CD14-positive monocyte (primary cell): Measurements from ENCODE around the gene ZNF792. TPM values are rescaled to one million over a fixed set of nuclear protein-coding genes. Genes with fewer than 3 reads are reported as not detected.
"Not testable (repeated sequence)": the region's sequence is repeated elsewhere in the genome, so short reads cannot be mapped to it uniquely, and the experiment has no call there.

ENCODE experiments used
- DNase-seq, 3 donors: peaks; one replicate each; pipeline ENCODE4 v3.0.0-alpha.2; 2011 to 2022
- H2AFZ ChIP-seq: 2 replicates; pipeline ENCODE4 v1.6.0; 2012; ENCODE audit warnings: mild to moderate bottlenecking, low read depth, low read length, inconsistent platforms; ENCODE audit not compliant: insufficient read depth, poor library complexity, severe bottlenecking
- H3K27ac ChIP-seq, 2 donors: 1 replicate in 1 of 2; 2 replicates in 1 of 2; pipeline ENCODE4 v1.5.1; 2012 to 2013; ENCODE audit warnings: low read length in 2 of 2, control low read depth in 1 of 2, inconsistent platforms in 1 of 2, low read depth in 1 of 2, mild to moderate bottlenecking in 1 of 2
- H3K27me3 ChIP-seq, 2 donors: one replicate each; pipeline versions ENCODE4 v1.6.0 to v1.6.1; 2011 to 2013; ENCODE audit warnings: low read length in 2 of 2; ENCODE audit not compliant: control insufficient read depth in 2 of 2, insufficient read depth in 2 of 2
- H3K36me3 ChIP-seq, 2 donors: replicated peaks in 1 of 2; 1 replicate in 1 of 2; 2 replicates in 1 of 2; pipeline versions ENCODE4 v1.5.1 to v1.6.1; 2012 to 2013; ENCODE audit warnings: low read length in 2 of 2, control low read depth in 1 of 2, inconsistent platforms in 1 of 2, mild to moderate bottlenecking in 1 of 2; ENCODE audit not compliant: insufficient read depth in 2 of 2, control insufficient read depth in 1 of 2
- H3K4me1 ChIP-seq, 2 donors: 1 replicate in 1 of 2; 2 replicates in 1 of 2; pipeline versions ENCODE4 v1.5.1 to v1.6.1; 2012 to 2013; ENCODE audit warnings: low read length in 2 of 2, control low read depth in 1 of 2, inconsistent platforms in 1 of 2, mild to moderate bottlenecking in 1 of 2, moderate library complexity in 1 of 2; ENCODE audit not compliant: insufficient read depth in 2 of 2, control insufficient read depth in 1 of 2
- H3K4me2 ChIP-seq: replicated peaks from 2 replicates; pipeline ENCODE3; 2012; ENCODE audit warnings: low read length, moderate library complexity, mild to moderate bottlenecking; ENCODE audit not compliant: poor library complexity, severe bottlenecking; ENCODE audit errors: extremely low read depth
- H3K4me3 ChIP-seq, 3 experiments: fragments of 200-600 bp in 1 of 3; sonication (generic) in 1 of 3; replicated peaks in 1 of 3; 1 replicate in 2 of 3; 2 replicates in 1 of 3; pipeline ENCODE4 v1.5.1; 2011 to 2013; ENCODE audit warnings: low read length in 3 of 3, mild to moderate bottlenecking in 3 of 3, control low read depth in 2 of 3, low read depth in 2 of 3, inconsistent platforms in 1 of 3, moderate library complexity in 1 of 3
- H3K79me2 ChIP-seq: 2 replicates; pipeline ENCODE4 v1.6.0; 2012; ENCODE audit warnings: mild to moderate bottlenecking, control low read depth, inconsistent platforms, low read length, moderate library complexity; ENCODE audit not compliant: insufficient read depth
- H3K9ac ChIP-seq: 2 replicates; pipeline ENCODE4 v1.6.0; 2017; ENCODE audit warnings: low read length, mild to moderate bottlenecking; ENCODE audit not compliant: insufficient read depth, poor library complexity, severe bottlenecking
- H3K9me3 ChIP-seq, 2 donors: replicated peaks in 1 of 2; 1 replicate in 1 of 2; 2 replicates in 1 of 2; pipeline versions ENCODE4 v1.5.1 to v1.6.1; 2012 to 2013; ENCODE audit warnings: low read length in 2 of 2, control low read depth in 1 of 2; ENCODE audit not compliant: control insufficient read depth in 1 of 2, insufficient read depth in 1 of 2
- H4K20me1 ChIP-seq: 2 replicates; pipeline ENCODE4 v1.6.0; 2012; ENCODE audit warnings: mild to moderate bottlenecking, low read length, control low read depth, moderate library complexity; ENCODE audit not compliant: insufficient read depth
- H3K27ac Mint-ChIP-seq, 7 donors: one replicate each; pipeline ENCODE4 v1.8.0; 2020; ENCODE audit warnings: mild to moderate bottlenecking in 7 of 7, mixed read lengths in 7 of 7, moderate library complexity in 6 of 7, inconsistent platforms in 2 of 7
- H3K27me3 Mint-ChIP-seq, 3 donors: one replicate each; pipeline ENCODE4 v1.8.0; 2021 to 2022; ENCODE audit warnings: low read depth in 3 of 3, mild to moderate bottlenecking in 3 of 3, mixed read lengths in 3 of 3, moderate library complexity in 3 of 3, inconsistent platforms in 1 of 3
- H3K36me3 Mint-ChIP-seq, 2 donors: one replicate each; pipeline ENCODE4 v1.8.0; 2020; ENCODE audit warnings: mixed read lengths in 2 of 2, inconsistent platforms in 1 of 2, mild to moderate bottlenecking in 1 of 2
- H3K4me1 Mint-ChIP-seq: one replicate; pipeline ENCODE4 v1.8.0; 2020; ENCODE audit warnings: mild to moderate bottlenecking, mixed read lengths
- H3K4me3 Mint-ChIP-seq, 2 donors: one replicate each; pipeline ENCODE4 v1.8.0; 2020; ENCODE audit warnings: mild to moderate bottlenecking in 2 of 2, mixed read lengths in 2 of 2, moderate library complexity in 1 of 2
- H3K9me3 Mint-ChIP-seq, 7 donors: one replicate each; pipeline ENCODE4 v1.8.0; 2020 to 2022; ENCODE audit warnings: mixed read lengths in 7 of 7, mild to moderate bottlenecking in 6 of 7, moderate library complexity in 6 of 7, inconsistent platforms in 2 of 7
- WGBS: methylation state at CpG from one replicate; pipeline ENCODE4 v1.1.5; 2013; ENCODE audit warnings: missing lambda C conversion rate; ENCODE audit not compliant: insufficient coverage; 5-methylcytosine and 5-hydroxymethylcytosine counted together
- intact Hi-C, 2 donors: fragments of 100-400 bp; cut with micrococcal nuclease; formaldehyde crosslinking; loops; one replicate each; pipeline versions ENCODE4 v1.15.0 to v1.15.1; 2023
- polyA plus RNA-seq, 3 donors: library from polyadenylated mRNA; depleted of rRNA in 1 of 3; unstranded in 2 of 3; stranded (reverse) in 1 of 3; fragments of 300-500 nt in 2 of 3; fragments of >200 nt in 1 of 3; fragmentation: Illumina TruSeq in 2 of 3; gene quantifications; 1 replicate in 2 of 3; 2 replicates in 1 of 3; pipeline ENCODE4 v1.2.3, GENCODE V29; 2012 to 2021
- TF ChIP-seq, protein P1 (sequence below): fragments of 200-600 bp; IDR thresholded peaks from one replicate; pipeline ENCODE4 v1.8.0; 2022; ENCODE audit warnings: antibody characterized with exemption, mild to moderate bottlenecking

ZNF792 gene
- polyA plus RNA-seq, 3 donors = 1.3 to 3.3 (median 1.7) TPM

DNA sequence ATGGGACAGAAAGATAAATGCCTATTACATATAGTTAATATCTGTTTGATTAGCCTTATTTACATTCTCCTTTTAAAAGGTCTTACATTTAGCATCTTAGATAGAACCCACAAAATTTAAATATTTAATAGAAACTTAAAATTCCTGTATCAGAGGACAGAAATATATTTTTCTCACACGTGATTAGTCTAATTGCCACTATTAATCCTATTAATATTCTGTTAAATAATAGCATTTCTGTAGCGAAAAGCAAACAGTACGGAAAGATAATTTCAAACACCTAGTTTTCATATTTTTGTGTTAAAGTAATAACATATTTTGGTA lies 37.7 kb downstream of the ZNF792 start:
- Histone ChIP-seq H3K9ac (no peak overlapping the region), H3K27me3 (peaks cover 2 to 5% of the 10 kb centered on the region in 2 donors), H3K79me2 (no peaks in the 10 kb centered on the region), H3K27ac (no peak overlapping the region), H3K4me1 (peaks cover 10 to 11% of the 10 kb centered on the region in 2 donors), H3K36me3 (no peaks in the 10 kb centered on the region), H4K20me1 (no peaks in the 10 kb centered on the region), H3K4me3 (peak overlapping the region in 1 of 3 experiments; percentile 76), H2AFZ (peak overlapping the region; percentile 84), H3K9me3 (peaks cover 5 to 11% of the 10 kb centered on the region in 2 donors), H3K4me2 (peak overlapping the region; percentile 87)
- no peak overlapping the region for H3K27ac Mint-ChIP-seq
- no peak for DNase-seq
- intact Hi-C loops = no loop called here
- H3K4me1 Mint-ChIP-seq = peaks cover 12% of the 10 kb centered on the region
- peaks cover 16 to 23% (median 20%) of the 10 kb centered on the region in 3 donors for H3K27me3 Mint-ChIP-seq
- peaks cover 10 to 45% (median 35%) of the 10 kb centered on the region in 7 donors for H3K9me3 Mint-ChIP-seq
- TF ChIP-seq, protein P1, sequence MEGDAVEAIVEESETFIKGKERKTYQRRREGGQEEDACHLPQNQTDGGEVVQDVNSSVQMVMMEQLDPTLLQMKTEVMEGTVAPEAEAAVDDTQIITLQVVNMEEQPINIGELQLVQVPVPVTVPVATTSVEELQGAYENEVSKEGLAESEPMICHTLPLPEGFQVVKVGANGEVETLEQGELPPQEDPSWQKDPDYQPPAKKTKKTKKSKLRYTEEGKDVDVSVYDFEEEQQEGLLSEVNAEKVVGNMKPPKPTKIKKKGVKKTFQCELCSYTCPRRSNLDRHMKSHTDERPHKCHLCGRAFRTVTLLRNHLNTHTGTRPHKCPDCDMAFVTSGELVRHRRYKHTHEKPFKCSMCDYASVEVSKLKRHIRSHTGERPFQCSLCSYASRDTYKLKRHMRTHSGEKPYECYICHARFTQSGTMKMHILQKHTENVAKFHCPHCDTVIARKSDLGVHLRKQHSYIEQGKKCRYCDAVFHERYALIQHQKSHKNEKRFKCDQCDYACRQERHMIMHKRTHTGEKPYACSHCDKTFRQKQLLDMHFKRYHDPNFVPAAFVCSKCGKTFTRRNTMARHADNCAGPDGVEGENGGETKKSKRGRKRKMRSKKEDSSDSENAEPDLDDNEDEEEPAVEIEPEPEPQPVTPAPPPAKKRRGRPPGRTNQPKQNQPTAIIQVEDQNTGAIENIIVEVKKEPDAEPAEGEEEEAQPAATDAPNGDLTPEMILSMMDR = no peak
- no CpG with 5 or more reads among the region's 3 CpGs for WGBS
- peak overlapping the region in 1 of 2 donors; percentile 92 for H3K4me3 Mint-ChIP-seq
- H3K36me3 Mint-ChIP-seq = no peaks in the 10 kb centered on the region

DNA sequence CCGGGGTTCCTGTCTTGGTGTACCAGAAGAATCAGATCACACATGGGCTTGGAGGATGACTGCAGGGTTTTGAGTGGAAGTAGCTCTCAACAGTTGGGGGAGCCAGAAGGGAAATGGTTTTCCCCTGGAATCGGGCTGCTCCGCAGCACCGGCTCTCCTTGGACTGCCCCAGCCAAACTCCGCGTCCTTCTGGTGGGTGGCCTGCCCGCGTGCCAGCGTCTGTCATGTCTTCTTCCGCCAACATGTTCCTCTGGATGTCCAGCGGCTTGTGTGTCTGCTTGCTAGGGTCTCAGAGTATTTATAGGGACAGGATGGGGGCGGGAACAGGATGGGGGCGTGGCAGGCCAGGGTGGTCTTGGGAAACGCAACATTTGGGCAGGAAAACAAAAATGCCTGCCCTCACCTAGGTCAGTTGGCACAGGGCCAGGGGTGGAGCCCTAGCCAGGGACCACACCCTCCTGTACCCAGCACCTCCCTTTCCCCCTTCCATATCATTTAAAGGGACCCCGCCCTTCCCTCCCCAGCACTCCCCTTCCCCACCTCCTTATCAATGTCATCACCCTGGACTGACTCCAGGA lies 38.7 kb downstream of the ZNF792 start:
- TF ChIP-seq, protein P1 = no peak
- Histone ChIP-seq H3K4me3 (no peak overlapping the region), H3K36me3 (no peaks in the 10 kb centered on the region), H3K79me2 (no peaks in the 10 kb centered on the region), H3K27me3 (peaks cover 2 to 5% of the 10 kb centered on the region in 2 donors), H3K27ac (no peak overlapping the region), H2AFZ (no peak overlapping the region), H3K9ac (no peak overlapping the region), H4K20me1 (no peaks in the 10 kb centered on the region), H3K4me2 (no peak overlapping the region), H3K4me1 (peaks cover 10 to 11% of the 10 kb centered on the region in 2 donors), H3K9me3 (peaks cover 9 to 16% of the 10 kb centered on the region in 2 donors)
- Mint-ChIP-seq H3K9me3 (peaks cover 15 to 54% (median 36%) of the 10 kb centered on the region in 7 donors), H3K36me3 (no peaks in the 10 kb centered on the region), H3K27ac (no peak overlapping the region), H3K27me3 (peaks cover 16 to 23% (median 20%) of the 10 kb centered on the region in 3 donors), H3K4me1 (peaks cover 12% of the 10 kb centered on the region), H3K4me3 (no peak overlapping the region)
- DNase-seq = no peak
- whole genome bisulfite sequencing = 91% methylated on average over 12 of the region's 15 CpGs
- intact Hi-C loops = no loop called here

DNA sequence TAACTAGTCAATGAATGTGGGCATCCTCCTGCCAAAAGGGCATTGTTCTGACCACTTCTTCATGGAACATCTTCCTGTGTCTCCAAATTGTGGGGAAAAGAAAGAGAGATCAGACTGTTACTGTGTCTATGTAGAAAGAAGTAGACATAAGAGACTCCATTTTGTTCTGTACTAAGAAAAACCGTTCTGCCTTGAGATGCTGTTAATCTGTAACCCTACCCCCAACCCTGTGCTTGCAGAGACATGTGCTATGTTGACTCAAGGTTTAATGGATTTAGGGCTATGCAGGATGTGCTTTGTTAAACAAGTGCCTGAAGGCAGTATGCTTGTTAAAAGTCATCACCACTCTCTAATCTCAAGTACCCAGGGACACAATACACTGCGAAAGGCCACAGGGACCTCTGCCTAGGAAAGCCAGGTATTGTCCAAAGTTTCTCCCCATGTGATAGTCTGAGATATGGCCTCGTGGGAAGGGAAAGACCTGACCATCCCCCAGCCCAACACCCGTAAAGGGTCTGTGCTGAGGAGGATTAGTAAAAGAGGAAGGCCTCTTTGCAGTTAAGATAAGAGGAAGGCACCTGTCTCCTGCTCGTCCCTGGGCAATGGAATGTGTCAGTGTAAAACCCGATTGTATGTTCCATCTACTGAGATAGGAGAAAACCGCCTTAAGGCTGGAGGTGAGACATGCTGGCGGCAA lies 43.8 kb downstream of the ZNF792 start:
- not testable (repeated sequence) for H3K36me3 Mint-ChIP-seq

More for the DNA sequence above, 43.8 kb downstream of the ZNF792 start:
- H3K27ac Mint-ChIP-seq, H3K9ac ChIP-seq, H3K27me3 Mint-ChIP-seq, H3K4me1 ChIP-seq, DNase-seq, H3K27me3 ChIP-seq, H2AFZ ChIP-seq, intact Hi-C loops, H3K36me3 ChIP-seq, H3K79me2 ChIP-seq, H4K20me1 ChIP-seq, H3K4me3 ChIP-seq, H3K4me2 ChIP-seq, H3K4me1 Mint-ChIP-seq, H3K4me3 Mint-ChIP-seq, H3K27ac ChIP-seq: not testable (repeated sequence)
- peaks cover 40 to 45% of the 10 kb centered on the region in 2 donors for H3K9me3 ChIP-seq
- 40% methylated on average over 1 of the region's 8 CpGs for WGBS
- H3K9me3 Mint-ChIP-seq = peaks cover 33 to 81% (median 60%) of the 10 kb centered on the region in 7 donors
